SK-N-MC (cell line): Measurements from ENCODE around the gene ANKRD44.

Source experiments
- DNase-seq: peaks from one replicate; pipeline ENCODE4 v3.0.0-alpha.2; 2011; ENCODE audit warnings: low read depth, low spot score
- H3K27ac ChIP-seq: fragments of 200-600 bp; sonication (generic); 2 replicates; pipeline ENCODE4 v1.5.1; 2016; ENCODE audit warnings: mixed run types
- H3K36me3 ChIP-seq: fragments of 200-600 bp; sonication (generic); 2 replicates; pipeline ENCODE4 v1.6.1; 2017; ENCODE audit warnings: antibody characterized with exemption, low read length, mixed read lengths; ENCODE audit not compliant: insufficient read depth
- H3K4me3 ChIP-seq: fragments of 200-600 bp; sonication (generic); 2 replicates; pipeline ENCODE4 v1.5.1; 2016
- H3K9ac ChIP-seq: fragments of 200-600 bp; sonication (generic); 2 replicates; pipeline ENCODE4 v1.8.0; 2017; ENCODE audit warnings: mixed run types, mixed read lengths; ENCODE audit not compliant: insufficient read length
- H3K9me3 ChIP-seq: fragments of 200-600 bp; sonication (generic); 2 replicates; pipeline ENCODE4 v1.6.1; 2017; ENCODE audit warnings: low read depth, mild to moderate bottlenecking, antibody characterized with exemption, low read length, moderate library complexity, mixed read lengths
- EZH2 ChIP-seq: fragments of 200-600 bp; sonication (generic); IDR thresholded peaks from one replicate; pipeline ENCODE4 v1.6.1; 2017; ENCODE audit warnings: antibody characterized with exemption
- FOXP2 ChIP-seq: optimal IDR thresholded peaks from 2 replicates; pipeline ENCODE3; 2011; ENCODE audit warnings: mild to moderate bottlenecking, moderate library complexity; ENCODE audit not compliant: insufficient read depth; ENCODE audit errors: extremely low read length, control extremely low read depth
- POLR2AphosphoS5 ChIP-seq: IDR thresholded peaks from 2 replicates; pipeline ENCODE4 v1.6.1; 2012; ENCODE audit warnings: mild to moderate bottlenecking, low read depth, low read length, borderline replicate concordance

Gene ANKRD44

DNA sequence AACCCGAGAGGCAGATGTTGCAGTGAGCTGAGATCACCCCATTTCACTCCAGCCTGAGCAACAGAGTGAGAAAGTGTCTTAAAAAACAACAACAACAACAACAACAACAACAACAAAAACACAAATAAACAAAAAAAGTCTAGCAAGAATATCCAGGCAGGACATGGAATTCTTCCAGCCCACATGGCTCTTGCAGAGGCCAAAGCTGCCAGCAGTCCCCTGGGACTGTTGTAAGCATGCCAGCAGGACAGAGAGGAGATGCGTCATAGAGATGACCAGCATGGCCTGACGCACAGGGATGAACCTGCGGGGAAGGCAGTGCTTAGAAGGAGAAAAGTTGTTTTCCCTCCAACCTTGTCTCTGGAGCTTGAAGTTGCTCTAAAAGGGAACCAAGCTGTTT is 201.8 kb downstream of the ANKRD44 start:
- no peak overlapping the region for H3K4me3 ChIP-seq
- H3K9me3 ChIP-seq: no peaks in the 10 kb centered on the region
- H3K9ac ChIP-seq: no peak overlapping the region
- H3K36me3 ChIP-seq: no peaks in the 10 kb centered on the region
- H3K27ac ChIP-seq: peak overlapping the region; percentile 54
- DNase-seq: no peak
- TF ChIP-seq POLR2AphosphoS5: no peak
- no peak for TF ChIP-seq EZH2
- no peak for TF ChIP-seq FOXP2

DNA sequence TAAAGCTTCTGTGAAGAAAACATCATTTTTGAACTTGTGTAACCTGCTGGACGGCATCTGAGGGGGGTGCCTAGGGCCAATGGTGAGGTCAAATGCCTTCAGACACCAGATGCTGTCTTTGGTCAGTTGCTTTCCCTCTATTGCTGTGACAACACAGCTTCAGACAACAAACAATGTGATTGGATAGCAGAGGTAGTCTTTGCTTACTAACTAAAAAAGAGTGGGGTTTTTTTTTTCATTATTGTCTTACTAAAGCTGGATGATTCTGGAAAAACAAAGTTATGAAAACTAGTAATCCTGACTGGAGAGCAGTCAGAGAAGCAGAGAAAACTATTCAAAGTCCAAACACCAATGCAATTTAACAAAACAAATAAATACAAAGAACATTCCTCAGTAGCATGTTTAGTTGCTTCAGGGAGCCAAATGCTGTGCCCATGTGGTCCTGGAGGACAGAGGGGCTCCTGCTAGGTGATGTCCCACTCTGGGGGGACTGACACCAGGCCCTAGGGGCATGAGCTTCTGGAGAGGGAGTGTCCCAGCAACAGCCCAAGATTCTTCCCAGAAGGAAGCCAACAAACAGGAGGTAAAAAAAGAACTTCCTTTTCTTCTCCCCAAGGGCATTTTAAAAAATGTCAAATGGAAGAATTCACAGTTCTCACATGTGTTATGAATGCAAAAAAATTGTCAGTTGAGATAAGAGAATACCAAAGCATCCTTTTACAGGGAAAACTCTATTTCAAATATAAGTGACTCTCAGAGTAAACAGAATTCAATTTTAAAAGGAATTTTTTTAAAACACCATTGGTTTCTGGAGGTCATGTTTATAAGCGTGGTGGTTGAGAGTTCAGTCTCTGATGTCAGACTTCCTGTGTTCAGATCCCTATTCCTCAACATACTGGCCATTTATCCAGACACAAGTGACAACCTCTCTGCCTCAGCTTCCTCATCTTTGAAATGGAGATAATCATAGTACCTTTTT is 203.0 kb downstream of the ANKRD44 start:
- Histone ChIP-seq H3K4me3 (peak overlapping the region; percentile 47; the same call in 1 of the 2 replicates), H3K9ac (no peak overlapping the region), H3K9me3 (no peaks in the 10 kb centered on the region), H3K27ac (peak overlapping the region; percentile 42), H3K36me3 (no peaks in the 10 kb centered on the region)
- no peak for DNase-seq
- TF ChIP-seq FOXP2: no peak
- no peak for TF ChIP-seq EZH2
- no peak; the same call in 1 of the 2 replicates for TF ChIP-seq POLR2AphosphoS5

DNA sequence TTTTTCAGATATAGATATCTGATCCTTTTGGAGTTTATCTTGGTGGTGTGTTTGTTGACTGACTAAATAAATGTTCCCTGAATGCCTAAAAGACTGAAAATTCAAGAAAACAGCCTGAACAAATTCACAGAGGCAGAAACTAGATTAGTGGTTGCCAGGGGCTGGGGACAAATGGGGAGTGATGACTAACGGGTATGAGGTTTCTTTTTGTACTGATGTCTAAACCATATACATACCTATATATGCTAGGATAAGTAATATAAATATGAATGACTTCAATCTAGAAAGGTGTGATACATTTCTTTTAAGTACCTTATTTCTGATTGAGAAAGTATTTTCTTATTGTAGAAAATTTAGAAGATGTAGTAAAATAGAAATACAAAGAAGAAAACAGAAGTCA is 207.2 kb downstream of the ANKRD44 start:
- H3K4me3 ChIP-seq: no peak overlapping the region
- no peaks in the 10 kb centered on the region for H3K36me3 ChIP-seq
- H3K9ac ChIP-seq: no peak overlapping the region
- no peak for TF ChIP-seq EZH2
- TF ChIP-seq FOXP2: no peak
- TF ChIP-seq POLR2AphosphoS5: no peak
- H3K9me3 ChIP-seq: no peaks in the 10 kb centered on the region
- DNase-seq: no peak
- no peak overlapping the region for H3K27ac ChIP-seq

DNA sequence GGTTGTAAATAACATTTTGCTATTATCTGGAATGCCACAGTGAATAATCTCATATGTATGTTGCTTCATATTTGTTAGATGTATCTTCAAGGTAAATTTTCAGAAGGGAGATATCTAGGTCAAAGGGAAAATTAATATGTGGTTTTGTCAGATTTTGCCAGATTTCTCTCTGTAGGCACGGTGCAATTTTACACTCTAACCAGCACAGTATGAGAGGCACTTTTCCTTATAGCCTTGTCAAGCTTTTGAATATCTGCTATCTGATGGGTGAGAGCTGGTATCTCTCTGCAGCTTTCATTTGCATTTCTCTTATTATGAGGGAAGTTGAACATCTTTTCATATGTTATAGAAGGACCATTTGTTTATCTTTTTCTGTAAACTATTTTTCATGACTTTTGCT is 208.3 kb downstream of the ANKRD44 start:
- H3K9me3 ChIP-seq: no peaks in the 10 kb centered on the region
- no peak for DNase-seq

DNA sequence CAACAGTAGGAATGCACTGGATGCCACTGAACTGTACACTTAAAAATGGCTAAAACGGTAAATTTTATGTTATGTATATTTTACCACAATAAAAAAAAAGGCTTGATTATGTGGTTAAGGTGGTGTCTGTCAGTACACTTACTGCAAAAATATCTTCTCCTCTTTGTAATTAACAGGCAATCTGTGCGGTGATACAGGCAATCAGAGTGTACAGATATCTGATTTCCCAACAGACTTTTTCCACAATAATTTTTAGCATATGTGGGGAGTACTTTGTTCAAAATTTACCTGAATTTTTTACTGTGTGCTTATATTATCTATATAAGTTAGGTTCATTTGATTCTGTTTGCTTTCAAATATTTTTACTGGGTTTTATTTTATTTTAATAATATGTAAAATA is 209.1 kb downstream of the ANKRD44 start:
- H3K4me3 ChIP-seq: no peak overlapping the region
- DNase-seq: no peak
- no peaks in the 10 kb centered on the region for H3K36me3 ChIP-seq
- TF ChIP-seq EZH2 (no peak), FOXP2 (no peak), POLR2AphosphoS5 (no peak)
- H3K9ac ChIP-seq: no peak overlapping the region
- no peak overlapping the region for H3K27ac ChIP-seq
- H3K9me3 ChIP-seq: no peaks in the 10 kb centered on the region

More for the DNA sequence above, 208.3 kb downstream of the ANKRD44 start:
- H3K4me3 ChIP-seq: no peak overlapping the region
- no peaks in the 10 kb centered on the region for H3K36me3 ChIP-seq
- TF ChIP-seq EZH2: no peak
- TF ChIP-seq FOXP2: no peak
- no peak for TF ChIP-seq POLR2AphosphoS5
- no peak overlapping the region for H3K9ac ChIP-seq
- peak overlapping the region; percentile 29 for H3K27ac ChIP-seq

DNA sequence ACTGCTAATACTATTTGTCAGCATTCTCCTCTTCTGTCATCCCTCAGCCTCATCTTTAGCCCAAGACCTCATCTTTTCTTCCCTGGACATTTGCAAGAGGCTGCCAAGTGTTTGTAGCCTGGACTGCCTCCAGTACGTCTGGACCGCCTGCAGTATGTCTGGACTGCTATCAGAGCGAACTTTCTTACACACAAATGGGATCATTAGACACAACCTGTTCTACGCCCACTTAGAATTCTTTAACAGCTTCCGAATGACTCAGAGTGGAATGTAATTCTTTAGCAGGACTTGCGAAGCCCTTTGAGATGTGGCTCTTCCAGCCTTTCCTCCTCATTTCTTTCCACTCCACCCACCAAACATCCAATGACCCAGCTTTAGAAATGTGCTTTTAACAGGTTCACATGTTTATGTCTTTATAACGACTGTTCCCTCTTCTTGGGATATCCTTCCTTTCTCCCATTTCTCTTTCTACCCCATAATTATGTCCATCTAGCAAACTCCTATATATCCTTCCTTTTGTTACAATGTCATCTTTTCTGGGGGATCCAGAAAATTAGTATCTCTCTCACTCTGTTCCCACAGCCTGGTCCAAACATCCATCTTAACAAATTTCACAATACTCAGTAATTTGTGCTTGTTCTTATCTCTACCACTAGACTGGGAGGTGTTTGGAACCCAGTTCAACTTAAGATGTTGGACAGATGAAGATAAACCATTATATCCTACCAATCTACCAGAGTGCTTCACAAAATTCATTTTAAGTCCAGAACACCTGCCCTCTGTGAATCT is 212.8 kb downstream of the ANKRD44 start:
- TF ChIP-seq EZH2 (no peak), POLR2AphosphoS5 (no peak), FOXP2 (no peak)
- Histone ChIP-seq H3K36me3 (no peaks in the 10 kb centered on the region), H3K9ac (no peak overlapping the region), H3K27ac (peak overlapping the region; percentile 54; the same call in 1 of the 2 replicates), H3K4me3 (no peak overlapping the region), H3K9me3 (no peaks in the 10 kb centered on the region)
- DNase-seq: no peak

DNA sequence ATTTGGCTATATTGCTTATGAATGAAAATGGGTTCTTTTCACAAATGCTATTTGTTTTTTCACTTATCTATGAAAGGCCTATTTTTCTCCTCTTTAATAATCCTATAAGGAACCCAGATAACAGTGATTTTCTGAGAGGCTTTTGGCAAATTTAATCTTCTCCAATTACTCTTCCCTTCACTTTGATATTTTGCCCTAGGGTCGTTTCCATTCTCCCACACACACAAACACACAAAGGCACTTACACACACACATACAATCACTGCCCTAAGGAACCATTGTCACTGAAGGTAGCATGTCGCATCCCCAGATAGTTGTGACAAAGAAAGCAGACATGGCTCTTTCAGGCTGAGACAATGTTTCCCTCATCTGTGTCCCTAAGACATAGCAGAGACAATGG is 213.9 kb downstream of the ANKRD44 start:
- H3K36me3 ChIP-seq: no peaks in the 10 kb centered on the region
- no peak overlapping the region for H3K9ac ChIP-seq
- H3K9me3 ChIP-seq: no peaks in the 10 kb centered on the region
- no peak for TF ChIP-seq POLR2AphosphoS5
- no peak for TF ChIP-seq EZH2
- no peak for TF ChIP-seq FOXP2
- H3K27ac ChIP-seq: peak overlapping the region; percentile 54
- no peak for DNase-seq
- H3K4me3 ChIP-seq: no peak overlapping the region

DNA sequence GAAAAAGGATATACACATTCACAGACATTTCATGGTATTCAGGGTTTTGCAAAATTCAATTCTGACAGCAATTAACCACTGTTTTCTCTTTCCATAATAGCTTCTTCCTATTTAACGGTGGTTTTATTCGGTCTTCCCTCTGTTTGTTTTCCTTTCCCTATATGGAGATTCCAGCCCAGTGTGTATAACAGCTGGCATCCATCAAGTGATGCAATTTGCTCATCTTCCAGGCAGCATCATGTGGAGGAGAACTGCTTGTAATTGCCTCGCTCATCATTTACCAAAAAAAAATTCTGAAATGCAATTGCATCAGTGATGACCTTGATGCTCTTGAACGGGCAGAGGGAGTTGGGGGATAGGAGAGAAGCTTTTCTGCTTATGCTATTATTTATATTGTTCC is 218.1 kb downstream of the ANKRD44 start:
- H3K4me3 ChIP-seq: peak overlapping the region; percentile 33
- no peaks in the 10 kb centered on the region for H3K36me3 ChIP-seq
- TF ChIP-seq POLR2AphosphoS5: no peak
- peak; percentile 90 for TF ChIP-seq FOXP2
- TF ChIP-seq EZH2: no peak
- H3K9ac ChIP-seq: no peak overlapping the region
- H3K9me3 ChIP-seq: no peaks in the 10 kb centered on the region
- no peak for DNase-seq
- H3K27ac ChIP-seq: peak overlapping the region; percentile 39
